C4-2B (cell line): Measurements from ENCODE around the gene PAQR5.

ENCODE experiments used
- ZFX ChIP-seq: fragments of 450-650 bp; IDR thresholded peaks from 2 replicates; pipeline ENCODE4 v1.6.1; 2017
- TF ChIP-seq, protein P1 (sequence below): fragments of 450-650 bp; conservative IDR thresholded peaks from 2 replicates; pipeline ENCODE4 v1.5.1; 2017; ENCODE audit warnings: mild to moderate bottlenecking

- TF ChIP-seq, protein P1, sequence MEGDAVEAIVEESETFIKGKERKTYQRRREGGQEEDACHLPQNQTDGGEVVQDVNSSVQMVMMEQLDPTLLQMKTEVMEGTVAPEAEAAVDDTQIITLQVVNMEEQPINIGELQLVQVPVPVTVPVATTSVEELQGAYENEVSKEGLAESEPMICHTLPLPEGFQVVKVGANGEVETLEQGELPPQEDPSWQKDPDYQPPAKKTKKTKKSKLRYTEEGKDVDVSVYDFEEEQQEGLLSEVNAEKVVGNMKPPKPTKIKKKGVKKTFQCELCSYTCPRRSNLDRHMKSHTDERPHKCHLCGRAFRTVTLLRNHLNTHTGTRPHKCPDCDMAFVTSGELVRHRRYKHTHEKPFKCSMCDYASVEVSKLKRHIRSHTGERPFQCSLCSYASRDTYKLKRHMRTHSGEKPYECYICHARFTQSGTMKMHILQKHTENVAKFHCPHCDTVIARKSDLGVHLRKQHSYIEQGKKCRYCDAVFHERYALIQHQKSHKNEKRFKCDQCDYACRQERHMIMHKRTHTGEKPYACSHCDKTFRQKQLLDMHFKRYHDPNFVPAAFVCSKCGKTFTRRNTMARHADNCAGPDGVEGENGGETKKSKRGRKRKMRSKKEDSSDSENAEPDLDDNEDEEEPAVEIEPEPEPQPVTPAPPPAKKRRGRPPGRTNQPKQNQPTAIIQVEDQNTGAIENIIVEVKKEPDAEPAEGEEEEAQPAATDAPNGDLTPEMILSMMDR = no peak
- no peak for TF ChIP-seq ZFX
Observed at GRCh38 chr15:69395460-69395859, 96.7 kb downstream of the PAQR5 start.
